Measurements from ENCODE around the gene HM13. TPM values are rescaled to one million over a fixed set of nuclear protein-coding genes. Genes with fewer than 3 reads are reported as not detected.

Gene HM13
- total and polyA plus RNA-seq, 2 experiments from 2014 or later = 126 to 150 TPM

DNA sequence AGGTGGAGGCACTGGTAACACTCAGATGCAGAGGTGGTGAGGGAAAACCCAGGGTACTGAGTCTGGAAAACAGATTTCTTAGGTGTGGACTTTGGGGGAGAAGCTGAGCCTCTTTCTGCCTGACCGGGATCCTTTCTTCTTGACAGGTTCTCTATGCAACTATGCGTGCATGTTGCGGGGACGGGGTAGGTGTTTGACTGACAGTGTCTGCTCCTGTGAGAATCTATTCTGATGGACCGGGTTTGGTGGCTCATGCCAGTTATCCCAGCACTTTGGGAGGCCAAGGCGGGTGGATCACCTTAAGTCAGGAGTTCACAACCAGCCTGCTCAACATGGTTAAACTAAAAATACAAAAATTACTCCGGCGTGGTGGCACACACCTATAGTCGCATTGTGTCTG lies 63.0 kb downstream of the HM13 start:
- Histone ChIP-seq H3K36me3 (ENCODE audit: insufficient read depth) (no peaks in the 10 kb centered on the region), H3F3A (replicated peaks; ENCODE audit: low read depth) (peaks cover 25% of the 10 kb centered on the region), H3K4me1 (ENCODE audit: insufficient read depth) (peaks cover 55% of the 10 kb centered on the region), H3K4me3 (no peak overlapping the region), H3K27me3 (ENCODE audit: insufficient read depth) (no peaks in the 10 kb centered on the region), H3K9me2 (ENCODE audit: insufficient read depth) (no peaks in the 10 kb centered on the region), H3K79me2 (replicated peaks; ENCODE audit: insufficient read depth) (0 out of 2 replicates have a peak, but pooled peaks cover 4% of the 10 kb centered on the region), H3K4me2 (peak overlapping the region; percentile 60), H4K20me1 (replicated peaks; ENCODE audit: insufficient read depth) (no peaks in the 10 kb centered on the region), H2AFZ (no peak overlapping the region), H3K27ac (ENCODE audit: low read depth) (no peak overlapping the region)
- H3K4me3 Mint-ChIP-seq = no peak overlapping the region; the same call in 2 of the 3 replicates
- DNase-seq (ENCODE audit: low spot score) (no peak), ATAC-seq (no peak)
- peaks cover 20% of the 10 kb centered on the region for H3K36me3 Mint-ChIP-seq (ENCODE audit: low read depth)
- peaks cover 21% of the 10 kb centered on the region for H3K27me3 Mint-ChIP-seq (ENCODE audit: insufficient read depth, low read depth, poor library complexity)
- H3K27ac Mint-ChIP-seq = no peak overlapping the region; the same call in 1 of the 2 replicates
- peaks cover 50% of the 10 kb centered on the region for H3K4me1 Mint-ChIP-seq
- no peak for TF ChIP-seq POLR2AphosphoS5 (IDR thresholded peaks at IDR 0.05; ENCODE audit: low read depth)
- TF ChIP-seq EZH2 (IDR thresholded peaks at IDR 0.05; ENCODE audit: low read depth, unreplicated experiment) = no peak
- no peak for TF ChIP-seq CREB1 (CRISPR knock-in tag; IDR thresholded peaks at IDR 0.05; ENCODE audit: low read depth)
- no peak for TF ChIP-seq ETS1 (IDR thresholded peaks at IDR 0.05)
- no peak for TF ChIP-seq REST (IDR thresholded peaks at IDR 0.05; ENCODE audit: unreplicated experiment)
- no peak for TF ChIP-seq CTCF (conservative IDR thresholded peaks at IDR 0.05; ENCODE audit: low read depth in 2 of 2)
- TF ChIP-seq ZNF114 (CRISPR knock-in tag; IDR thresholded peaks at IDR 0.05) = no peak
- TF ChIP-seq ZNF331 (CRISPR knock-in tag; IDR thresholded peaks at IDR 0.05; ENCODE audit: low read depth) = no peak
- TF ChIP-seq STAT1 (IDR thresholded peaks at IDR 0.05; ENCODE audit: unreplicated experiment) = no peak
- TF ChIP-seq EZH2phosphoT487 (IDR thresholded peaks at IDR 0.05; ENCODE audit: unreplicated experiment) = no peak
- TF ChIP-seq ZNF462 (CRISPR knock-in tag; IDR thresholded peaks at IDR 0.05) = no peak
- TF ChIP-seq JUNB (IDR thresholded peaks at IDR 0.05; ENCODE audit: unreplicated experiment) = no peak
- TF ChIP-seq NANOG (IDR thresholded peaks at IDR 0.05; ENCODE audit: borderline replicate concordance) = no peak
- peaks cover 12% of the 10 kb centered on the region for H3K9me3 Mint-ChIP-seq

Measured in GM23338 (cell line).